ENCODE data around the gene SLC10A3.

SLC10A3 gene, protein sequence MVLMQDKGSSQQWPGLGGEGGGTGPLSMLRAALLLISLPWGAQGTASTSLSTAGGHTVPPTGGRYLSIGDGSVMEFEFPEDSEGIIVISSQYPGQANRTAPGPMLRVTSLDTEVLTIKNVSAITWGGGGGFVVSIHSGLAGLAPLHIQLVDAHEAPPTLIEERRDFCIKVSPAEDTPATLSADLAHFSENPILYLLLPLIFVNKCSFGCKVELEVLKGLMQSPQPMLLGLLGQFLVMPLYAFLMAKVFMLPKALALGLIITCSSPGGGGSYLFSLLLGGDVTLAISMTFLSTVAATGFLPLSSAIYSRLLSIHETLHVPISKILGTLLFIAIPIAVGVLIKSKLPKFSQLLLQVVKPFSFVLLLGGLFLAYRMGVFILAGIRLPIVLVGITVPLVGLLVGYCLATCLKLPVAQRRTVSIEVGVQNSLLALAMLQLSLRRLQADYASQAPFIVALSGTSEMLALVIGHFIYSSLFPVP

GRCh38 chrX:154490414-154491083 is at the start of gene SLC10A3:
Gene SLC10A3, minus strand, starts transcription at chrX:154490629. Its CDS starts 1,689 bp downstream, at chrX:154488940.
- DNase-seq: peak; percentile 87
- in situ Hi-C loops (cut with HindIII; ENCODE audit: low pct_ligation_motif_present, low pct_unique_long_range_greater_than_20kb, low sequenced_read_pairs): no loop called here

- in situ Hi-C loops (cut with HindIII; ENCODE audit: low pct_ligation_motif_present, low pct_unique_long_range_greater_than_20kb, low sequenced_read_pairs): no loop called here
- DNase-seq: no peak
Observed at GRCh38 chrX:154539077-154539476, 48.6 kb upstream of the SLC10A3 start.

DNA sequence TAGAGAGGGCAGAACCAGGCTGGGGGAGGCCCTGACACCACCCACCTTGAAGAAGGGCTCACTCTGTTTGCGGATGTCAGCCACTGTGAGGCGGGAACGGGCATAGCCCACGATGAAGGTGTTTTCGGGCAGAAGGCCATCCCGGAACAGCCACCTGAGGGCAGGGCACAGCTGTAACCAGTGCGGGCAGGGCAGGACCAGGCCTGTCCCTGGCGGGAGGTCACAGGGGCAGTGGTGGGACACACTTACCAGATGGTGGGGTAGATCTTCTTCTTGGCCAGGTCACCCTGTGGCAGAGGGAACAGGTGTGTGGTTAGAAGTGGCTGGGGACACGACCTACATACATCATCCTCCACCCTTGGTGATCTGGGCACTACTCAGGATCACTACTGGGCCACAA is 45.5 kb upstream of the SLC10A3 start:
- DNase-seq: no peak
- in situ Hi-C loops (cut with HindIII; ENCODE audit: low pct_ligation_motif_present, low pct_unique_long_range_greater_than_20kb, low sequenced_read_pairs): no loop called here

DNA sequence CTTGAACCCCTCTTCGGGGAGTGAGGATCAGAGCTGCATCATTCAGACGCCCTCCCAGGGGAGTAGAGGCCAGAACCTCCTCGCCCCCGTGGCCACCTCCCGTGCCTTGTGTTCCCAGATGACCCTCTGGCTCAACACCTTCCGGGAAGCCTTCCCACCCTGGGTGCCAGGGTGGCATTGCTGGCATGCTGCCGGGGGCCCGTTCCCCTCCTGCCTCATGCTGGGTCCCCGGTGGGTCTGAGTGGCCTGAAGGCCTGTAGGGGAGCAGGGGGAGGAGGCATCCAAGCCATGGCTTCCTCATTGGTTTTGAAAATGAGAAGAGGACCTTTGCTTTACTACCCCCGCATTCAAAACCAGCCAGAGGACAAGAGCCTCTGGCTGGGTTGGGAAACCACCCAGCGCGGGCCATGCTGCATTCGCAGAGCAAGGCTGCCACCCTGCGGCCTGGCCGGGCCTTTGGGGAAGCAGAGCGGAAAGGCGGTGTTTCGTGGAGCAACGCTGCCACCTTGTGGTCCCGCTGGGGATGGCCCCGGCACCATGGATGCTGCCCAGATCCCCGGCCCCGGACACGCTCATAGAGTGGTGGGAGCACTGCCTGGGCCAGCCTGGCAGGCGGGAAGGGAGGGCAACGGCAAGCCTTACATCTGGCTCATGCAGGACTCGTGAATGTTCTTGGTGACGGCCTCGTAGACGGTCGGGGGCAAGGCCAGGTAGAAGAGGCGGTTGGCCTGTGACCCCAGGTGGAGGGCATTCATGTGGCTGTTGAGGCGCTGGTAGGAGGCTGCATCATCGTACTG is 44.3 kb upstream of the SLC10A3 start:
- peak; percentile 71 for DNase-seq
- in situ Hi-C loops (cut with HindIII; ENCODE audit: low pct_ligation_motif_present, low pct_unique_long_range_greater_than_20kb, low sequenced_read_pairs): no loop called here

DNA sequence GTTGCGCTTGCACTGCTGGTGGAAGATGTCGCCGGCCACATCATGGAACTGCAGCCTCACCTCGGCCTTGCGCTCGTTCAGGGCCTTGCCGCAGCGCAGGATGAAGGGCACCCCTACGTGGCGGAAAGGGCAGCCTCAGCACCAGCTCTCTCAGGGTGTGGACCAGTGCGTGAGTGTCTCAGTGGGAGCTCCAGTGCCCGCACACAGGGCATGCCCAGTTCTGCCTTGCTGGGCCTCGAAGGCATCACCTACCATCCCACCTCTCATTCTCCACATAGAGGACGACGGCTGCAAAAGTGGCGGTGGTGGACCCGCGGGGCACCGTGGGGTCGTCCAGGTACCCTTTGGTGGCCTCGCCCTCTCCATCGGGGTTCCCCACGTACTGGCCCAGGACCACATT is 42.3 kb upstream of the SLC10A3 start:
- in situ Hi-C loops (cut with HindIII; ENCODE audit: low pct_ligation_motif_present, low pct_unique_long_range_greater_than_20kb, low sequenced_read_pairs): no loop called here
- DNase-seq: no peak

GRCh38 chrX:154531626-154532025 is 41.2 kb upstream of the SLC10A3 start:
- DNase-seq: peak; percentile 50
- in situ Hi-C loops (cut with HindIII; ENCODE audit: low pct_ligation_motif_present, low pct_unique_long_range_greater_than_20kb, low sequenced_read_pairs): no loop called here

- in situ Hi-C loops (cut with HindIII; ENCODE audit: low pct_ligation_motif_present, low pct_unique_long_range_greater_than_20kb, low sequenced_read_pairs): no loop called here
- DNase-seq: no peak
Observed at GRCh38 chrX:154530286-154530685, 39.9 kb upstream of the SLC10A3 start.

GRCh38 chrX:154529206-154529612 is 38.8 kb upstream of the SLC10A3 start:
- in situ Hi-C loops (cut with HindIII; ENCODE audit: low pct_ligation_motif_present, low pct_unique_long_range_greater_than_20kb, low sequenced_read_pairs): no loop called here
- peak; percentile 32 for DNase-seq

DNA sequence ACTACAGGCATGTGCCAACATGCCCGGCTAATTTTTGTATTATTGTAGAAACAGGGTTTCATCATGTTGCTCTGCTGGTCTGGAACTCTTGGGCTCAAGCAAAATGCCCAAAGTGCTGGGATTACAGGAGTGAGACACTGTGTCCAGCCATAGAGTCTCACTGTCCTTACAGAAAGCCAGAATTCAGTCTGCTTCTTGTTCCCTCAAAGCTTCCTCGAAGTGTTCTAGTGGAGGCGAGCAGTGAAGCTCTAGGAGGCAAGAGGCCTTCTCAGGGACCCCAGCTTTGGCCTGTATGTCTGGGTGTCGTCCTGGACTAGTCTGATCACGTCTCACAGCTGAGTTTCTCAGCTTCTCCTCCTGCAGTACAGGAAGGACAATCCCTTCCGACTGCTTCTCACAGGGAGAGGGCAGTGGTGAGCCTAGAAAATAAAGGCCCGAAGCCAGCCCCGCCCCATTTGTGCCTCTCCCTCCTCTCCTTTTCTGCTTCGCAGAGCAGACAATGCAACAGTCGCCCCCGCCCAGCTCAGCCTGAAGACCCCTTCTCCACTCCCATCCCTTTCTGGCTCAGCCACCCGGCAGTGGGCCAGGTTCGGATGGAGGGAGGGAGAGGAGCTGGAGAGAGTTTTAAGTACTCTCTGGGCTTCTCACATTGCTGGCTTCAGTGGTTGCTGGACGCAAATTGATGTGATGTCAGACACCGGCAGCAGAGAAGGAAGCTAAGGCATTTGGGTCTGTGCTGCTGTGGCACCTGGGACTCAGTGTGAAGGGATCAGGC is 36.7 kb upstream of the SLC10A3 start:
- in situ Hi-C loops (cut with HindIII; ENCODE audit: low pct_ligation_motif_present, low pct_unique_long_range_greater_than_20kb, low sequenced_read_pairs): no loop called here
- peak; percentile 66 for DNase-seq

DNA sequence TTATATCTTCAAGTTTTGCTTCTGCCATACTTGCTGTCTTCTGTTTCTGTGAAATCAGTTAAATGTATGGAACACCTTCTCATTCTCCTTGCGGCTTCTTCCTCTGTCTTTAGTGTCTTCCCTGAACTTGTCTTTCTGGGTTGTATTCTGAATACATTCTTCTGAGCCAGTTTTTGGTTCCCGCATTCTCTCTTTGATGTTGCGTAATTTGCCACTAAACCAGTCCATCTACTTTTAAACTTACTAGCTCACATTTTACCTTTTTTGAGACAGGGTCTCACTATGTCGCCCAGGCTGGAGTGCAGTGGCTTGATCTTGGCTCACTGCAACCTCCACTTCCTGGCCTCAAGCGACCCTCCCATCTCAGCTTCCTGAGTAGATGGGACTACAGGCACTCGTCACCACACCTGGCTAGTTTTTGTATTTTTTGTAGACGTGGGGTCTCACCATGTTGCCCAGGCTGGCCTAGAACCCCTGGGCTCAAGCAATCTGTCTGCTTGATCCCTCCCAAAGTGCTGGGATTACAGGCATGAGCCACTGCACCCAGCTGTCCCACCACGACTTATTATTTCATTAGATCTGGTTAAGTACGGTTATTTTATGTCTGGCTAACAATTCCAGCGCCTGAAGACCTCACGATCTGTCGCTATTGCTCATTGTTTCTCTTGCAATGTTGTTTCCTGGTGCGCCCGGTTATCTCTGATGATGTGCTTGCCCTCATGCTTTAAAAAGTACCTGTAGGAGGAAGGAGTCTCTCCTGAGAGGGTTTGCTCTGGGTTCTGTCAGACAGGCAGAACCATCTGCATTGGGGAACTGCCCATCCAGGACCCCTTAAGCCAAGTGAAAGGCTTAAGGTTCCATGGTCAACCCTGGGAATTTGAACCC is 35.4 kb upstream of the SLC10A3 start:
- no peak for DNase-seq
- in situ Hi-C loops (cut with HindIII; ENCODE audit: low pct_ligation_motif_present, low pct_unique_long_range_greater_than_20kb, low sequenced_read_pairs): no loop called here

GRCh38 chrX:154519389-154519788 is 29.0 kb upstream of the SLC10A3 start:
- no peak for DNase-seq
- in situ Hi-C loops (cut with HindIII; ENCODE audit: low pct_ligation_motif_present, low pct_unique_long_range_greater_than_20kb, low sequenced_read_pairs): no loop called here

GRCh38 chrX:154517101-154517781 is 26.8 kb upstream of the SLC10A3 start:
- no peak for DNase-seq
- in situ Hi-C loops (cut with HindIII; ENCODE audit: low pct_ligation_motif_present, low pct_unique_long_range_greater_than_20kb, low sequenced_read_pairs): no loop called here

GRCh38 chrX:154516656-154517100 is 26.2 kb upstream of the SLC10A3 start:
- no peak for DNase-seq
- in situ Hi-C loops (cut with HindIII; ENCODE audit: low pct_ligation_motif_present, low pct_unique_long_range_greater_than_20kb, low sequenced_read_pairs): no loop called here

GRCh38 chrX:154515966-154516655 is 25.7 kb upstream of the SLC10A3 start, which contains the start of gene FAM3A:
Gene FAM3A, minus strand, starts transcription at chrX:154516232. Its CDS starts 460 bp downstream, at chrX:154515772.
- in situ Hi-C loops (cut with HindIII; ENCODE audit: low pct_ligation_motif_present, low pct_unique_long_range_greater_than_20kb, low sequenced_read_pairs): no loop called here
- peak; percentile 73 for DNase-seq

- in situ Hi-C loops (cut with HindIII; ENCODE audit: low pct_ligation_motif_present, low pct_unique_long_range_greater_than_20kb, low sequenced_read_pairs): no loop called here
- no peak for DNase-seq
Observed at GRCh38 chrX:154515090-154515965, 24.9 kb upstream of the SLC10A3 start.

All from ACHN (cell line).